Gastrocnemius medialis (tissue), 4 donors: ENCODE data around the gene TNC. TPM values are rescaled to one million over a fixed set of nuclear protein-coding genes. Genes with fewer than 3 reads are reported as not detected.

ENCODE experiments used
- ATAC-seq, 2 donors: fragments of 150-250 bp; one replicate each; pipeline ENCODE4 v1.9.1; 2016
- DNase-seq, 2 donors: peaks; one replicate each; pipeline ENCODE4 v3.0.0-alpha.2; 2019
- H3K27ac ChIP-seq, 4 donors: fragments of 200-600 bp; sonication (generic); 1 replicate in 1 of 4; 2 replicates in 3 of 4; pipeline ENCODE4 v1.5.1; 2016 to 2018; ENCODE audit warnings: mild to moderate bottlenecking in 2 of 4, moderate library complexity in 1 of 4
- H3K27me3 ChIP-seq, 3 donors: fragments of 200-600 bp; sonication (generic) in 2 of 3; 1 replicate in 1 of 3; 2 replicates in 2 of 3; pipeline versions ENCODE4 v1.5.1 to v1.6.0; 2016 to 2019; ENCODE audit warnings: mild to moderate bottlenecking in 1 of 3, moderate library complexity in 1 of 3
- H3K36me3 ChIP-seq, 2 donors: fragments of 200-600 bp; sonication (generic) in 1 of 2; one replicate each; pipeline ENCODE4 v1.5.1; 2017 to 2018
- H3K4me1 ChIP-seq, 2 donors: fragments of 200-600 bp; sonication (generic) in 1 of 2; one replicate each; pipeline ENCODE4 v1.5.1; 2016 to 2017; ENCODE audit warnings: mild to moderate bottlenecking in 2 of 2
- H3K4me3 ChIP-seq, 4 donors: fragments of 200-600 bp; sonication (generic) in 3 of 4; 1 replicate in 1 of 4; 2 replicates in 3 of 4; pipeline ENCODE4 v1.5.1; 2016 to 2019; ENCODE audit warnings: mild to moderate bottlenecking in 2 of 4
- H3K9me3 ChIP-seq, 3 donors: fragments of 200-600 bp; sonication (generic) in 2 of 3; 1 replicate in 1 of 3; 2 replicates in 2 of 3; pipeline ENCODE4 v1.5.1; 2016 to 2019
- POLR2A ChIP-seq, 2 donors: fragments of 450-650 bp; IDR thresholded peaks; one replicate each; pipeline ENCODE4 v1.6.1; 2017; ENCODE audit warnings: antibody characterized with exemption in 2 of 2, mild to moderate bottlenecking in 2 of 2, moderate library complexity in 2 of 2
- in situ Hi-C, 4 donors: fragments of 200-750 bp; cut with MboI; loops; one replicate each; pipeline versions ENCODE4 v1.15.0 to v1.8.0; 2017; ENCODE audit warnings: low sequenced_read_pairs in 4 of 4
- intact Hi-C: fragments of 100-400 bp; cut with DNase I; formaldehyde crosslinking; loops from one replicate; pipeline ENCODE4 v1.15.1; 2023; ENCODE audit warnings: low total_unique reads
- total RNA-seq, 4 donors: library from RNA; depleted of rRNA; stranded (reverse); fragments of >200 nt; gene quantifications; one replicate each; pipeline versions ENCODE4 v1.1.0 to v1.2.3, GENCODE V29; 2016
- TF ChIP-seq, protein P1 (sequence below), 5 experiments: fragments of 450-650 bp in 3 of 5; fragments of 200-600 bp in 2 of 5; sonication (generic) in 2 of 5; IDR thresholded peaks in 4 of 5; conservative IDR thresholded peaks in 1 of 5; 1 replicate in 4 of 5; 2 replicates in 1 of 5; pipeline ENCODE4 v1.5.1; 2016 to 2019; ENCODE audit warnings: antibody characterized with exemption in 5 of 5, mild to moderate bottlenecking in 3 of 5, moderate library complexity in 3 of 5

The TNC gene
- total RNA-seq, 4 donors from 2014 or later: 4.3 to 17.6 (median 10.7) TPM; not detected in 1

DNA sequence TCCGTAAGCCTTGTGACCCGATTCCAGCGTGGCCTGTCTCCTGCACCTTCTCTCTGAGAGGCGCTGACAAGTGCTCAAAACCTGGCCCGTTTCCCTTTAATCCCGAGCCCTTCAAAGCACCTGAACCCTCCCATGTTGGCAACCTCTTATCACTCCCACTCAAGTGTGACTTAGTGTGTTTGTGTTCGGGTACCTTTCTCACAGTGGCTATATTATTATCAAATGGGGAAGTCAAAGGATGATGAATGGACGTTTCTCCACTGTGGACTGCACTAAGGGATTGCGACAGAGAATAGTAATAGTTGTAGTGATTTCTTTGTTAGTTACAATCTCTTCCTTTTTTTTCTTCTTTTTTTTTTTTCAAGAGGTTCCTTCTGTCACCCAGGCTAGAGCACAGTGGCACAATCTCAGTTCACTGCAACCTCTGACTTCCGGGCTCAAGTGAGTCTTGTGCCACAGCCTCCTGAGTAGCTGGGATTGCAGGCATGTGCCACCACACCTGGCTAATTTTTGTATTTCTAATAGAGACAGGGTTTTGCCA is 122.2 kb downstream of the TNC start:
- in situ Hi-C loops: no loop called here
- no peak overlapping the region for H3K27ac ChIP-seq
- H3K9me3 ChIP-seq: no peaks in the 10 kb centered on the region
- DNase-seq (no peak), ATAC-seq (peak in 1 of 2 donors; percentile 24)
- intact Hi-C loops: no loop called here
- no peaks in the 10 kb centered on the region for H3K4me1 ChIP-seq
- TF ChIP-seq, protein P1, sequence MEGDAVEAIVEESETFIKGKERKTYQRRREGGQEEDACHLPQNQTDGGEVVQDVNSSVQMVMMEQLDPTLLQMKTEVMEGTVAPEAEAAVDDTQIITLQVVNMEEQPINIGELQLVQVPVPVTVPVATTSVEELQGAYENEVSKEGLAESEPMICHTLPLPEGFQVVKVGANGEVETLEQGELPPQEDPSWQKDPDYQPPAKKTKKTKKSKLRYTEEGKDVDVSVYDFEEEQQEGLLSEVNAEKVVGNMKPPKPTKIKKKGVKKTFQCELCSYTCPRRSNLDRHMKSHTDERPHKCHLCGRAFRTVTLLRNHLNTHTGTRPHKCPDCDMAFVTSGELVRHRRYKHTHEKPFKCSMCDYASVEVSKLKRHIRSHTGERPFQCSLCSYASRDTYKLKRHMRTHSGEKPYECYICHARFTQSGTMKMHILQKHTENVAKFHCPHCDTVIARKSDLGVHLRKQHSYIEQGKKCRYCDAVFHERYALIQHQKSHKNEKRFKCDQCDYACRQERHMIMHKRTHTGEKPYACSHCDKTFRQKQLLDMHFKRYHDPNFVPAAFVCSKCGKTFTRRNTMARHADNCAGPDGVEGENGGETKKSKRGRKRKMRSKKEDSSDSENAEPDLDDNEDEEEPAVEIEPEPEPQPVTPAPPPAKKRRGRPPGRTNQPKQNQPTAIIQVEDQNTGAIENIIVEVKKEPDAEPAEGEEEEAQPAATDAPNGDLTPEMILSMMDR (IDR thresholded peaks at IDR 0.05 in 4 of 5, conservative IDR thresholded peaks at IDR 0.05 in 1 of 5): no peak
- TF ChIP-seq POLR2A (IDR thresholded peaks at IDR 0.05): no peak
- no peaks in the 10 kb centered on the region for H3K36me3 ChIP-seq
- no peak overlapping the region for H3K4me3 ChIP-seq
- H3K27me3 ChIP-seq: peaks cover 0 to 3% (median 0%) of the 10 kb centered on the region in 3 donors

DNA sequence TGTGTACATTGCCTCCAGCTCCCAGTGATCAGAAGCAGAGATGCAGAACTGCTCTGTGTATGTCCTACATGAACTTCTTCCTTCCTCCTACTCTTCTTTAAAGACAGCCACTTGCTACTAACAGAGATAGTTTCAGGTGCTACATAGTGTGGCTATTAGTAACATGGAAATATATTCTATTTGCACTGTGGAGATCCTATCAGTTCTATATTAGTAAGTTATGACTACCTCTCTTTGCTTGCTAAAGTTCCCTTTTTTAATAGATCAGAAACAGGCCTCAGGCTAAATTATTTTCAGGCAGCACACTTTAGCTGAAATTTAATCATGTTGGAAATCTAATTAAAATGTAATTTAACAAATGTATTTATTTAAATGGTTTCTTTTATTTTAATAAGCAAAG is 123.2 kb downstream of the TNC start:
- H3K27me3 ChIP-seq: peaks cover 0 to 2% (median 0%) of the 10 kb centered on the region in 3 donors
- H3K9me3 ChIP-seq: no peaks in the 10 kb centered on the region
- no peak overlapping the region for H3K27ac ChIP-seq
- intact Hi-C loops (no loop called here), in situ Hi-C loops (no loop called here)
- ATAC-seq (no peak), DNase-seq (no peak)
- no peak overlapping the region for H3K4me3 ChIP-seq
- TF ChIP-seq, protein P1 (IDR thresholded peaks at IDR 0.05 in 4 of 5, conservative IDR thresholded peaks at IDR 0.05 in 1 of 5): no peak
- no peak for TF ChIP-seq POLR2A (IDR thresholded peaks at IDR 0.05)
- no peaks in the 10 kb centered on the region for H3K36me3 ChIP-seq
- no peaks in the 10 kb centered on the region for H3K4me1 ChIP-seq

DNA sequence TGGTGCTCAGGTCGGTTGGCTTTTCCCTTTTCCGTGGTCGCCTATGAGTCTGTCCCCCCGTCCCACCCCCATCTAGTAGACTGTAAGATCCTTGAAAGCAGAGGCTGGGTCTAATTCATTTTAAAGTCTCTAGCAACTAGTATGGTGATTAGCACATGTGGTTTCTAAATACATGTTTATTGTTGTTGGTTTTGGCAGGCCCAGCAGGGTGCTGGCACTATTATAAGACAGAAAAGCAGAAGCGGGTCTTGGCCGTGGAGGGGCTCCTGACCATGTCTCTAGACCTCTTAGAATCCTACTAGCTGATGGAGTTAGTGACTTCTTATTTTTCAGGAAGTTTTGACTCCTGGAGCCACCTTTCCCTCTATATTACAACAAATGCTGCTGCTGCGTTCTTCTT is 126.1 kb downstream of the TNC start:
- H3K9me3 ChIP-seq: no peaks in the 10 kb centered on the region
- no peaks in the 10 kb centered on the region for H3K27me3 ChIP-seq
- in situ Hi-C loops (no loop called here), intact Hi-C loops (no loop called here)
- ATAC-seq (no peak), DNase-seq (no peak)
- H3K4me3 ChIP-seq: no peak overlapping the region
- no peaks in the 10 kb centered on the region for H3K4me1 ChIP-seq
- TF ChIP-seq POLR2A (IDR thresholded peaks at IDR 0.05): no peak
- TF ChIP-seq, protein P1 (IDR thresholded peaks at IDR 0.05 in 4 of 5, conservative IDR thresholded peaks at IDR 0.05 in 1 of 5): no peak
- no peaks in the 10 kb centered on the region for H3K36me3 ChIP-seq
- H3K27ac ChIP-seq: no peak overlapping the region

DNA sequence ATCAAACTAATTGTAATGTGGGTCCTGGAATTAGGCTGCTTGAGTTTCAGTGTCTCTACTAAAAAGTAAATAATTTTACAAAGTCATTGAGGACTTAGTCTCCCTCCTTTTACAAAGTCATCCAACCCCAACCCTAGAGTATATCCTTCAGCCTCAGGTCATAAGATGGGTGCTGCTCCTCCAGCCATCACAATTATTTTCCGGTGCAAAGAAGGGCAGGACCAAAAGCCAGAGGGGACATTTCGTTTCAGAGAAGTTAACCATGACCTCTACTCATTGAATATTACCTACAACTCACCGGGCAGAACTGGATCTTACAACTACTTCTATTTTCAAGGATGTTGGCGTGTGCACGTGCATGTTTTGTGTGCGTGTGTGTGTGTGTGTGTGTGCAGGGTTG is 127.1 kb downstream of the TNC start:
- DNase-seq (no peak), ATAC-seq (no peak)
- Histone ChIP-seq H3K27me3 (no peaks in the 10 kb centered on the region), H3K9me3 (no peaks in the 10 kb centered on the region), H3K4me3 (no peak overlapping the region), H3K27ac (no peak overlapping the region), H3K36me3 (no peaks in the 10 kb centered on the region), H3K4me1 (no peaks in the 10 kb centered on the region)
- in situ Hi-C loops (no loop called here), intact Hi-C loops (no loop called here)
- no peak for TF ChIP-seq POLR2A (IDR thresholded peaks at IDR 0.05)
- TF ChIP-seq, protein P1 (IDR thresholded peaks at IDR 0.05 in 4 of 5, conservative IDR thresholded peaks at IDR 0.05 in 1 of 5): no peak
